MM.1S (cell line): ENCODE data around the gene GPR17.

Experiments used
- CTCF ChIP-seq: fragments of 300-600 bp; sonication (generic); IDR thresholded peaks from 2 replicates; pipeline ENCODE4 v1.5.1; 2016; ENCODE audit warnings: antibody characterized with exemption, low read length, mixed read lengths
- EZH2 ChIP-seq: fragments of 300-600 bp; sonication (generic); optimal IDR thresholded peaks from 2 replicates; pipeline ENCODE3; 2017; ENCODE audit warnings: low read depth, mild to moderate bottlenecking, antibody characterized with exemption, low read length, mixed read lengths
- EZH2phosphoT487 ChIP-seq: fragments of 300-600 bp; sonication (generic); IDR thresholded peaks from 2 replicates; pipeline ENCODE4 v1.6.1; 2018; ENCODE audit warnings: antibody characterized with exemption, low read length

DNA sequence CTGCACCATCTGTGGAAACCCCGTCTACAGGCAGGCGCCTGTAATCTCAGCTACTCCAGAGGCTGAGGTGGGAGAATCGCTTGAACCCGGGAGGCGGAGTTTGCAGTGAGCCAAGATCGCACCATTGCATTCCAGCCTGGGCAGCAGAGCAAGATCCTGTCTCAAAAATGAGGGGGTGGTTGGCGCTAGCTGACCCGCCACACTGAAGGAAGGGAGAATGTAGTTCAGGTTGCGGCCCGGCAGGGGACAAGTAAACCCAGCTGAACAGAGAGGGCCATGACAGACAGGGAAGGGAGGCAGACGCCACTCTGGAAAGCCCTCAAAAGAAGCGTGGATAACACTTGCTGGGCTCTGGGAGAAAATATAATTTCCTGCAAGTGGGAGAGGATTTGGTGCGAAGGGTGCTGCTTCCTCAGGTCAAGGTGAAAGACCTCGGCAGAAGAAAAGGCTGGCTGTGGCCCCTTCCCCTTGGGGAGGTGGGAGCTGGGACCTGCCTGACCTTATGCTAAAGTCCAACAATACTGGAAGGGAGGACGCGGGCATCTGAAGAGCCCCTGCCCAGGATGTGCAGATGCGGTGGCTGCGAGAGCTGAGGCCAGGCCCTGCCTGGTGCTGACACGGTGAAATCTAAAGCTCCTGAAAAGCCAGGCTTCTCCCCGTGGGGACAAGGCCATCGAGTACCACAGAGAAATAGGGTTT, 51.7 kb downstream of the GPR17 start:
- TF ChIP-seq CTCF: no peak
- TF ChIP-seq EZH2: no peak
- no peak for TF ChIP-seq EZH2phosphoT487
